ENCODE results near the gene RCL1.

- TF ChIP-seq CTCF (optimal IDR thresholded peaks at IDR 0.05 in 1 of 3, IDR thresholded peaks at IDR 0.05 in 1 of 3, conservative IDR thresholded peaks at IDR 0.05 in 1 of 3; ENCODE audit: extremely low read depth in 1 of 3, insufficient read depth in 2 of 3, low read length in 3 of 3) (no peak), EZH2 (IDR thresholded peaks at IDR 0.05; ENCODE audit: low read length) (no peak)
These were observed 11.8 kb downstream of the RCL1 start for GRCh38 chr9:4804531-4805016.
